Uterus (tissue), 4 donors: Measurements from ENCODE around the gene OR1J2. TPM values are rescaled to one million over a fixed set of nuclear protein-coding genes. Genes with fewer than 3 reads are reported as not detected.

Source experiments
- DNase-seq, 2 donors: peaks; one replicate each; pipeline ENCODE4 v3.0.0-alpha.2; 2019 to 2020
- H3K27ac ChIP-seq, 2 donors: fragments of 200-600 bp; sonication (generic); 1 replicate in 1 of 2; 2 replicates in 1 of 2; pipeline ENCODE4 v1.5.1; 2016 to 2018
- H3K27me3 ChIP-seq, 2 donors: fragments of 200-600 bp; sonication (generic); one replicate each; pipeline ENCODE4 v1.5.1; 2018 to 2019; ENCODE audit warnings: control low read depth in 1 of 2
- H3K36me3 ChIP-seq, 2 donors: fragments of 200-600 bp; sonication (generic); one replicate each; pipeline ENCODE4 v1.5.1; 2019; ENCODE audit warnings: control low read depth in 1 of 2
- H3K4me1 ChIP-seq, 2 donors: fragments of 200-600 bp; sonication (generic); one replicate each; pipeline ENCODE4 v1.5.1; 2018 to 2019; ENCODE audit warnings: control low read depth in 1 of 2
- H3K4me3 ChIP-seq, 2 donors: fragments of 200-600 bp; sonication (generic); 1 replicate in 1 of 2; 2 replicates in 1 of 2; pipeline ENCODE4 v1.5.1; 2018 to 2019; ENCODE audit warnings: mild to moderate bottlenecking in 1 of 2
- H3K9me3 ChIP-seq, 2 donors: fragments of 200-600 bp; sonication (generic); one replicate each; pipeline ENCODE4 v1.5.1; 2019; ENCODE audit warnings: control low read depth in 1 of 2
- CTCF ChIP-seq, 4 experiments: fragments of 200-600 bp in 2 of 4; fragments of 450-650 bp in 2 of 4; sonication (generic) in 2 of 4; IDR thresholded peaks; one replicate each; pipeline ENCODE4 v1.5.1; 2016 to 2019; ENCODE audit warnings: antibody characterized with exemption in 4 of 4, mild to moderate bottlenecking in 2 of 4, moderate library complexity in 1 of 4
- POLR2A ChIP-seq, 2 donors: fragments of 450-650 bp; IDR thresholded peaks; one replicate each; pipeline ENCODE4 v1.6.1; 2016; ENCODE audit warnings: antibody characterized with exemption in 2 of 2, mild to moderate bottlenecking in 1 of 2, moderate library complexity in 1 of 2
- intact Hi-C: fragments of 100-400 bp; cut with DNase I; formaldehyde crosslinking; loops from one replicate; pipeline ENCODE4 v1.15.1; 2023; ENCODE audit warnings: low total_unique reads
- total RNA-seq, 4 donors: library from RNA; depleted of rRNA in 3 of 4; stranded (reverse); fragments of >200 nt in 3 of 4; gene quantifications; one replicate each; pipeline versions ENCODE4 v1.1.0 to v1.2.4, GENCODE V29; 2014 to 2023
- donor health status: DM: yes; HTN: yes; CAD: no.

Gene OR1J2
- total RNA-seq, 4 donors from 2014 or later: not detected

- H3K27me3 ChIP-seq: no peaks in the 10 kb centered on the region
- H3K4me3 ChIP-seq: no peak overlapping the region
- no peaks in the 10 kb centered on the region for H3K4me1 ChIP-seq
- no peak for DNase-seq
- H3K36me3 ChIP-seq: no peaks in the 10 kb centered on the region
- H3K27ac ChIP-seq: no peak overlapping the region
- intact Hi-C loops: no loop called here
- H3K9me3 ChIP-seq: no peaks in the 10 kb centered on the region
- no peak for TF ChIP-seq POLR2A (IDR thresholded peaks at IDR 0.05)
- TF ChIP-seq CTCF (IDR thresholded peaks at IDR 0.05): peak in 2 of 4 experiments; percentile 12 to 41
Measured at GRCh38 chr9:122498883-122499288, 11.7 kb upstream of the OR1J2 start.

GRCh38 chr9:122506964-122507363 is 3.6 kb upstream of the OR1J2 start:
- TF ChIP-seq CTCF (IDR thresholded peaks at IDR 0.05): no peak
- no peak for TF ChIP-seq POLR2A (IDR thresholded peaks at IDR 0.05)
- Histone ChIP-seq H3K4me1 (no peaks in the 10 kb centered on the region), H3K36me3 (no peaks in the 10 kb centered on the region), H3K9me3 (no peaks in the 10 kb centered on the region), H3K4me3 (no peak overlapping the region), H3K27ac (no peak overlapping the region), H3K27me3 (no peaks in the 10 kb centered on the region)
- DNase-seq: no peak
- intact Hi-C loops: no loop called here

GRCh38 chr9:122518226-122518625 is 7.6 kb downstream of the OR1J2 start:
- intact Hi-C loops: no loop called here
- DNase-seq: no peak
- Histone ChIP-seq H3K9me3 (no peaks in the 10 kb centered on the region), H3K27me3 (no peaks in the 10 kb centered on the region), H3K36me3 (no peaks in the 10 kb centered on the region), H3K4me3 (no peak overlapping the region), H3K4me1 (no peaks in the 10 kb centered on the region), H3K27ac (no peak overlapping the region)
- TF ChIP-seq CTCF (IDR thresholded peaks at IDR 0.05): no peak
- no peak for TF ChIP-seq POLR2A (IDR thresholded peaks at IDR 0.05)

- DNase-seq: no peak
- intact Hi-C loops: no loop called here
- H3K36me3 ChIP-seq: no peaks in the 10 kb centered on the region
- TF ChIP-seq CTCF (IDR thresholded peaks at IDR 0.05) (no peak), POLR2A (IDR thresholded peaks at IDR 0.05) (no peak)
- H3K4me1 ChIP-seq: no peaks in the 10 kb centered on the region
- H3K4me3 ChIP-seq: no peak within 1 kb of the TSS
- no peaks in the 10 kb centered on the region for H3K27me3 ChIP-seq
- no peaks in the 10 kb centered on the region for H3K9me3 ChIP-seq
- no peak within 1 kb of the TSS for H3K27ac ChIP-seq
Measured at GRCh38 chr9:122518841-122519240, 8.2 kb downstream of the OR1J2 start, which contains the start of gene OR1J4. Gene OR1J4, plus strand, starts transcription at chr9:122519141. Its CDS starts 0 bp downstream, at chr9:122519141.

GRCh38 chr9:122519376-122519775 is 8.8 kb downstream of the OR1J2 start:
- TF ChIP-seq CTCF (IDR thresholded peaks at IDR 0.05) (no peak), POLR2A (IDR thresholded peaks at IDR 0.05) (no peak)
- no peaks in the 10 kb centered on the region for H3K9me3 ChIP-seq
- intact Hi-C loops: no loop called here
- H3K36me3 ChIP-seq: no peaks in the 10 kb centered on the region
- DNase-seq: no peak
- H3K27ac ChIP-seq: no peak overlapping the region
- no peak overlapping the region for H3K4me3 ChIP-seq
- no peaks in the 10 kb centered on the region for H3K27me3 ChIP-seq
- no peaks in the 10 kb centered on the region for H3K4me1 ChIP-seq
